Naive thymus-derived CD8-positive, alpha-beta T cell (primary cell): ENCODE data around the gene DPYD. TPM values are rescaled to one million over a fixed set of nuclear protein-coding genes. Genes with fewer than 3 reads are reported as not detected.

Source experiments
- ATAC-seq, 2 donors: fragments of 150-1000 bp; cut with Tn5 transposase in 1 of 2; sonication (Bioruptor Pico), chemical (Tn5 transposase) in 1 of 2; 1 replicate in 1 of 2; 2 replicates in 1 of 2; pipeline ENCODE4 v1.10.0; 2021; ENCODE audit warnings: mild to moderate bottlenecking in 2 of 2, moderate library complexity in 2 of 2
- POLR2A ChIA-PET: fragments of 350-600 bp; sonication (Branson Sonifier 250); formaldehyde crosslinking; loops from one replicate; lab custom pipeline; 2021; ENCODE audit warnings: antibody characterized with exemption; lab: Charles Lee
- DNase-seq, 10 donors: peaks; one replicate each; pipeline versions ENCODE4 v3.0.0 to v3.0.0-alpha.2; 2020 to 2022
- H3K27ac Mint-ChIP-seq, 10 donors: one replicate each; pipeline ENCODE4 v1.8.0; 2020 to 2022; ENCODE audit warnings: mild to moderate bottlenecking in 10 of 10, mixed read lengths in 10 of 10, moderate library complexity in 4 of 10, inconsistent platforms in 1 of 10
- H3K27me3 Mint-ChIP-seq, 5 donors: one replicate each; pipeline ENCODE4 v1.8.0; 2021 to 2022; ENCODE audit warnings: mixed read lengths in 5 of 5
- H3K36me3 Mint-ChIP-seq, 3 donors: one replicate each; pipeline ENCODE4 v1.8.0; 2020 to 2022; ENCODE audit warnings: mixed read lengths in 3 of 3, mild to moderate bottlenecking in 2 of 3, inconsistent platforms in 1 of 3
- H3K4me1 Mint-ChIP-seq, 4 donors: one replicate each; pipeline ENCODE4 v1.8.0; 2021 to 2022; ENCODE audit warnings: mixed read lengths in 4 of 4
- H3K4me3 Mint-ChIP-seq, 10 donors: one replicate each; pipeline ENCODE4 v1.8.0; 2020 to 2022; ENCODE audit warnings: mild to moderate bottlenecking in 10 of 10, mixed read lengths in 10 of 10, moderate library complexity in 6 of 10, inconsistent platforms in 1 of 10
- H3K9me3 Mint-ChIP-seq, 9 donors: one replicate each; pipeline ENCODE4 v1.8.0; 2020 to 2022; ENCODE audit warnings: mixed read lengths in 9 of 9, mild to moderate bottlenecking in 3 of 9, inconsistent platforms in 1 of 9, moderate library complexity in 1 of 9
- polyA plus RNA-seq, 3 donors: library from polyadenylated mRNA; unstranded; fragments of 300-500 nt; fragmentation: Illumina TruSeq; gene quantifications; one replicate each; pipeline ENCODE4 v1.2.3, GENCODE V29; 2021
- total RNA-seq, 8 experiments: library from RNA in 2 of 8; stranded (reverse) in 2 of 8; gene quantifications; one replicate each; pipeline ENCODE4 v1.2.3 and lab custom pipeline; 2021 to 2026

Gene DPYD
- total and polyA plus RNA-seq, 5 experiments from 2014 or later: 24.1 to 40.9 (median 39.3) TPM

DNA sequence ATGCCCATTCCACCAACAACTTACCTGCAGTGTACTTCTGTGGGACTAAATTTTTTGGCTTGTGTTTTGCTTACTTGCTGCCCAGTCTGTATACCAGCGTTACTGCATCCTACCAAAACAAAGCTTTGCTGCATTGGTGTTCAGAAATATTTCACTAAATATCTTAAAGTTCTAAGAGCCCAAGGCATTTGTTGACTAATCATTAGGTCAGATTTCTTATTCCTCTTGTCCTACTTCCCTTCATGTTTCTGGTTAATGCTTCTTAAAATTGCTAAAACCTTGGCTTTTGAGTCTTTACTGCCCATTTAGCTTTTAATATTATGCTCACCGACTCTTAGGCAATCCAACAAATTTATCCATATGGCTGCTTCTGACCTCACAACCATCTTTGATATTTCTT lies 161.8 kb downstream of the DPYD start:
- H3K36me3 Mint-ChIP-seq: peaks cover 27 to 34% (median 30%) of the 10 kb centered on the region in 3 donors
- ATAC-seq (no peak), DNase-seq (no peak)
- POLR2A ChIA-PET: no interaction called here
- no peaks in the 10 kb centered on the region for H3K27me3 Mint-ChIP-seq
- no peak overlapping the region for H3K4me3 Mint-ChIP-seq
- H3K27ac Mint-ChIP-seq: no peak overlapping the region
- H3K9me3 Mint-ChIP-seq: peaks cover 0 to 14% (median 3%) of the 10 kb centered on the region in 9 donors
- H3K4me1 Mint-ChIP-seq: peaks cover 5 to 12% (median 11%) of the 10 kb centered on the region in 4 donors

DNA sequence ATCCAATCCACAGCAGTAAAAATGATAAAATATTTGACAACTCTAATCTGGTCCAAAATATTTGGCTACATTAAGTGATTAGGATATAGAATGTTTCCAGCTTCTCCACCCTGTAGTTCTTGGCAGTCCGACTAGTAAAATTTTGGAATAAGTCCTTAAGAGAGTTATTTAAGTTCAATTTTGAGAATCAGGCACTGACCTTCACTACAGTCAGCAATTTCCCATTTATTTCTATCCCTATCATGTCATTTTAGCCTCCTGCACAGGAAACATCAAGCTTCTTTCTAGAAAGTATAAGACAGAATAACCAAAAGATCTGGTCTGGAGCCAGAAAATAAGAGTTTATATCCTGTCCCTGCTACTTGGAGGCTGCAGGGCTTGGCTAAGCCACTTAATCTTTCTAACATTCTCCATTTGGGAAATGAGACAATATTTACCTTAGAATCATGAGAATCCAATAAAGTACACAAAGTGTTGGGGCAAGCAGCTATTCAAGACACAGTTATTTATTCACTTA lies 162.2 kb downstream of the DPYD start:
- Mint-ChIP-seq H3K4me1 (peaks cover 2 to 12% (median 11%) of the 10 kb centered on the region in 4 donors), H3K36me3 (peaks cover 27 to 31% (median 30%) of the 10 kb centered on the region in 3 donors), H3K27ac (no peak overlapping the region), H3K4me3 (no peak overlapping the region), H3K27me3 (no peaks in the 10 kb centered on the region), H3K9me3 (peaks cover 0 to 14% (median 3%) of the 10 kb centered on the region in 9 donors)
- no peak for ATAC-seq
- no peak for DNase-seq
- POLR2A ChIA-PET: no interaction called here

DNA sequence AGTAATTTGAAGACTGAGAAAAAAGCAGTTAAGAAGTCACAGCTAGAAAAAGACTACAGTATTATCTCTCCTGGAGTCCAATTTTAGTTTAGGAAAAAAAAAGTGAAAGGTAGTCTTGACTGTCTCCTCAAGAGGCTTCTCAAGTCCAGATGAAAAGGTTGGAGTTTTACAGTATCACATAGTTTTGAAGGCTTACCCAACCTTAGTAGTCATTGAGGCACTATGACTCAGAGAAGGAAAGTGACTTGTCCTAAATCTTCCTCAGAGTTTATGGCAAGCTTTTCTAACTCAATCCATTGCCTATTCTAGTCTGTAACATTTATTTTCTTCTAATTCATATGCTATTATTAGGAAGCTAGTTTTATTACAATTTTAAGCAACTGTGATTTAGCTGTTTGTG lies 174.9 kb downstream of the DPYD start:
- peaks cover 5 to 17% (median 9%) of the 10 kb centered on the region in 3 donors for H3K36me3 Mint-ChIP-seq
- no peaks in the 10 kb centered on the region for H3K27me3 Mint-ChIP-seq
- peaks cover 0 to 4% (median 0%) of the 10 kb centered on the region in 9 donors for H3K9me3 Mint-ChIP-seq
- DNase-seq (no peak), ATAC-seq (no peak)
- no peak overlapping the region for H3K4me3 Mint-ChIP-seq
- POLR2A ChIA-PET: no interaction called here
- peak overlapping the region in 1 of 10 donors; percentile 1 for H3K27ac Mint-ChIP-seq
- peaks cover 3 to 13% (median 8%) of the 10 kb centered on the region in 4 donors for H3K4me1 Mint-ChIP-seq

DNA sequence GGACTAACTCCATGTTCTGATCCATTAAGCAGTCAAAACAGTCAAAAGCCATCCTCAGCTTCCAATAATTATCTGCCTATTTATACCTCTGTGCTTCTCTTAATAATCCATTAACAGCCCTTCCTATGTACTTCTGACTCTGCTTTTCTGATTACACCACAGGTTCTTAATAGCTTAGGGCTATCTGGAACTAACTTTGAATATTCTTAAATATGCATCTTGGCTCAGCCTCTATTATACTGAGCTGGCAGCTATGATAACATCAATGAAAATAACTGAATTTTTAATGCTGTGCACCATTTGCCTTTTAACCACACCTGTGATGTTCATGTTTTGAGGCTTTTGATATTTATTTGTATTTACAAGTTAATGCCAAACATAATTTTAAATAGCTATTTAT lies 175.9 kb downstream of the DPYD start:
- H3K27me3 Mint-ChIP-seq: no peaks in the 10 kb centered on the region
- H3K36me3 Mint-ChIP-seq: peaks cover 5 to 26% (median 17%) of the 10 kb centered on the region in 3 donors
- POLR2A ChIA-PET: no interaction called here
- ATAC-seq (no peak), DNase-seq (no peak)
- no peak overlapping the region for H3K4me3 Mint-ChIP-seq
- peaks cover 3 to 14% (median 11%) of the 10 kb centered on the region in 4 donors for H3K4me1 Mint-ChIP-seq
- peaks cover 0 to 4% (median 0%) of the 10 kb centered on the region in 9 donors for H3K9me3 Mint-ChIP-seq
- no peak overlapping the region for H3K27ac Mint-ChIP-seq

DNA sequence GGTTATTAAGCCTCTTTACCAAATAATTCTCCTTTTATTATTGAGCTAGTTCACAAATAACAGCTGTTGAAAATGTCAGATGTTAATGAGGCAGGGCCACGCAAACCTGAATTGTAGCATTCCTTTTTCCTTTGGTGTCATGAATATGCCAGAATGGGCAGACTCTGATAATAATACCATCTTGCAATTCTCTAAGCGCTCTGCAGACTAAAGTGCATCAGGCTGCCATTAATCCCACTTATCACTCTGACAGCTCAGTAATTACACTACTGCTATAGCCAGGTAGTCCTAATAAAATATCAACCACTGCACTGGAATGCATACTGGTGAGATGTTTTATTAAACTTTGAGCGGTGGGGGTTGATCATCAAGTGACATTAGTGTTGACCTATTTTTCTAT lies 177.7 kb downstream of the DPYD start:
- H3K27me3 Mint-ChIP-seq: no peaks in the 10 kb centered on the region
- no peak overlapping the region for H3K27ac Mint-ChIP-seq
- peaks cover 3 to 16% (median 10%) of the 10 kb centered on the region in 4 donors for H3K4me1 Mint-ChIP-seq
- ATAC-seq (no peak), DNase-seq (no peak)
- H3K4me3 Mint-ChIP-seq: no peak overlapping the region
- H3K9me3 Mint-ChIP-seq: no peaks in the 10 kb centered on the region
- POLR2A ChIA-PET: no interaction called here
- H3K36me3 Mint-ChIP-seq: peaks cover 0 to 35% (median 28%) of the 10 kb centered on the region in 3 donors

DNA sequence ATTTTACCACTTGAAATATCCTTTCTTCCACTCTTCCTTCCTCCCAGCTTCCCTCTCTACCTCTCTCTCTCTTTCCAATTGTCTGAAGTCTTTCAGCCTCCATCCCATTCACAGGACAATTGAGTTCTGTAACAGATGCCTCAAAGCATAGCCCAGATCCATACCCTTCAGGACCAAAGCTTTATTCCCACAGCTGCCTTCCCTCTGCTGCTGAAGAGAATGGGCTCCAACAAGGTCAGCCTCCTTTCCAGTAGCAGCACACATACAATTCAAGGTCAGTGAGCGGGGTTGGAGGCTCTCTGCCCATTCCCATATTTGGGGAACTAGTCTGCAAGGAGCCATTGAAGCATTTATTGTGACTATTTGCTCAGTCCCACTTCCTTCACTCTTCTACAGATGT lies 179.9 kb downstream of the DPYD start:
- peak overlapping the region in 1 of 10 donors; percentile 1 for H3K27ac Mint-ChIP-seq
- no peaks in the 10 kb centered on the region for H3K27me3 Mint-ChIP-seq
- peaks cover 3 to 14% (median 10%) of the 10 kb centered on the region in 4 donors for H3K4me1 Mint-ChIP-seq
- no peak for DNase-seq
- POLR2A ChIA-PET: no interaction called here
- H3K36me3 Mint-ChIP-seq: peaks cover 0 to 43% (median 29%) of the 10 kb centered on the region in 3 donors
- no peak overlapping the region for H3K4me3 Mint-ChIP-seq
- H3K9me3 Mint-ChIP-seq: no peaks in the 10 kb centered on the region
- ATAC-seq: no peak

DNA sequence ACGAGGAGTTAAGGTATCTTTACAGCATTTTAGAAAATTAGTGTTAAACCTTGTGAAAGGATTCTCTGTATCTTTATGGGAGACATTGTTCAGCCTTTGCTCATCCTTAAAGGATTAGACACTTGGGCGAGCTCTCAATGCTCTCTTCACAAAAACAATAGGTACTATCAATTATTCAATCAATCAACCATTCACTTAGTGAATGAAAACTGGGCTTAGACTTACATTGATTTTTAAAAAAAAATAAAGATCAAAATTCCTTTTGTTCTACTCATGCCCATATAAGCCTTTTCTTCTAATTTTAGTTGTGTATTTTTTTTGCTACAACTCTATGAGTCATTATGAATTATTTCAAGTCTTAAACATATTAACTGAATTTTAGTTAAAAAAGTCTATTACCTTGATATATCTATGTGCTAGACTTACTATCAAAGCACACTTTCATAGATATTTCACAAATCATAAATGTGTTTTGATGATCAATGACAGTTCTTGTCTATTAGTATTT lies 181.2 kb downstream of the DPYD start:
- H3K4me1 Mint-ChIP-seq: peaks cover 3 to 14% (median 9%) of the 10 kb centered on the region in 4 donors
- no peak overlapping the region for H3K4me3 Mint-ChIP-seq
- POLR2A ChIA-PET: no interaction called here
- ATAC-seq (no peak), DNase-seq (no peak)
- H3K27me3 Mint-ChIP-seq: no peaks in the 10 kb centered on the region
- no peak overlapping the region for H3K27ac Mint-ChIP-seq
- peaks cover 0 to 46% (median 31%) of the 10 kb centered on the region in 3 donors for H3K36me3 Mint-ChIP-seq
- H3K9me3 Mint-ChIP-seq: no peaks in the 10 kb centered on the region

DNA sequence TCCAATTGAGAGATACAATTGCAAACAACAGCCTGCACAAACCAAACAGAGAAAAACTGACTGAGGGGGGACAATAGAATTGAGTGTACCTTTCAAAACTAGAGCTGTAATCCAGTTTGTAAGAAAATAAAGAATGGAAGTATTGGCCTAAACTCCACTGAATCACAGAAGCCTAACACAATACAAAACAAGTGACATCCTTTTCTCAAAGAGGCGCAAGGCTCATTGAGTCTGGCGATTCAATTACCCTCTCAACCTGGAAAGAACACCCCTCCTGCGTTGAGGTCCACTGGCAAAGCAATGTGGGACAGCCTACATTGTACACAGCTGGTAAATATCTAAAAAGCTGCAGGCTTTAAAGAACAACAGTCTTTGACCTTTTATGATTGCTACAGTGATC lies 182.6 kb downstream of the DPYD start:
- ATAC-seq (no peak), DNase-seq (no peak)
- Mint-ChIP-seq H3K4me3 (no peak overlapping the region), H3K9me3 (no peaks in the 10 kb centered on the region), H3K36me3 (peaks cover 0 to 43% (median 31%) of the 10 kb centered on the region in 3 donors), H3K4me1 (peaks cover 3 to 14% (median 9%) of the 10 kb centered on the region in 4 donors), H3K27me3 (no peaks in the 10 kb centered on the region), H3K27ac (peak overlapping the region in 1 of 10 donors; percentile 22)
- POLR2A ChIA-PET: no interaction called here

DNA sequence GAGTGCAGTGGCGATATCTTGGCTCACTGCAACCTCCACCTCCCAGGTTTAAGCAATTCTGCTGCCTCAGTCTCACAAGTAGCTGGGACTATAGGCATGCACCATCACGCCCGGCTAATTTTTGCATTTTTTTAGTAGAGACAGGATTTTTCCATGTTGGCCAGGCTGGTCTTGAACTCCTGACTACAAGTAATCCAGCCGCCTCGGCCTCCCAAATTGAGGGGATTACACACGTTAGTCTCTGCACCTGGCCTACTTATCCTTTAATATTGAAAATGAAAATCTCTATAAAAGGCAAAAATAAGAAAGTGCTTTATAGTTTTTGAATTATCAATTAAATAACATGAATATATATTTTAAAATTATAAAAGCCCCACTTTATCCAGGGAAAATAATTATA lies 190.6 kb downstream of the DPYD start:
- POLR2A ChIA-PET: no interaction called here
- Mint-ChIP-seq H3K4me3 (no peak overlapping the region), H3K27me3 (no peaks in the 10 kb centered on the region), H3K27ac (peak overlapping the region in 1 of 10 donors; percentile 50), H3K4me1 (peaks cover 0 to 2% (median under 1%) of the 10 kb centered on the region in 4 donors), H3K36me3 (peaks cover 0 to 16% (median 4%) of the 10 kb centered on the region in 3 donors), H3K9me3 (peaks cover 0 to 5% (median 0%) of the 10 kb centered on the region in 9 donors)
- DNase-seq (no peak), ATAC-seq (no peak)

DNA sequence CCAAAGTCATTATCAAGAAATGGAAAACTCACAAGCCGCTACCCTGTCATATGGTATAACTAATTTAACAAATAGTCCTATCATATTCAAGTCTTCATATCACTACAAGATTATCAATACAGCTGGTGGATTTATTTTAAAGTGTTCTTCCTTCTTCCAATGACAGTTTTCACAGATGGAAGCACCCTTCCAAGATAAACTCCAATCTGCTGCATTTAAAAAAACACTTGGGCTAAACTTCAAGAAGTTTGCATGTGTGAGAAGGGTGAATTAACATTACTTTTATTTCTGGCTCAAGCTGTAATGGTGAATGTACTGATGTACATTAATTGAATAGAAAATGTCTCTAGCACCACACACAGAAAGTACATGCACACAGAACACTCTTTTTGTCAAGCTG lies 192.4 kb downstream of the DPYD start:
- Mint-ChIP-seq H3K36me3 (peaks cover 8 to 24% (median 12%) of the 10 kb centered on the region in 3 donors), H3K9me3 (peaks cover 0 to 12% (median 8%) of the 10 kb centered on the region in 9 donors), H3K27me3 (no peaks in the 10 kb centered on the region), H3K4me3 (no peak overlapping the region), H3K4me1 (peaks cover 0 to 5% (median 2%) of the 10 kb centered on the region in 4 donors), H3K27ac (no peak overlapping the region)
- DNase-seq: no peak
- ATAC-seq: no peak
- POLR2A ChIA-PET: no interaction called here

DNA sequence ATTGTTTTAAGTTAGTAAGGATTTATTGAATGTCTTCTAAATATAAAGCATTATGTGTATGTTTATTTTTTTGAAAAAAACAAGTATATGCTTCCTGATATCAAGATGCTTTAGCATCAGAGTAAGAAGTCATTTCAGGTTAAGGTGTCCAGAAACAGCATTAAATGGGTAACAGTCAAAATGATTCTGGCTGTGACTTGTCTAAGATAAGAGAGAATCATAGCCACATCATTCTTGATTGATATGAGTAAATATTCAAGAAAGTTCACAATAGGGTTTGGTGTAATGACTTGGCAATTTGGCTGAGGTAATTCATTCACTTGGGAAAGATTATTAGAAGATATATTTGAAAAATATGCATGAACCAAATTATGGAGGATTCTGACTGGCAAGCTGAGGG lies 193.8 kb downstream of the DPYD start:
- DNase-seq (no peak), ATAC-seq (no peak)
- H3K36me3 Mint-ChIP-seq: peaks cover 8 to 25% (median 15%) of the 10 kb centered on the region in 3 donors
- H3K4me3 Mint-ChIP-seq: no peak overlapping the region
- H3K27me3 Mint-ChIP-seq: no peaks in the 10 kb centered on the region
- H3K4me1 Mint-ChIP-seq: peaks cover 0 to 5% (median 2%) of the 10 kb centered on the region in 4 donors
- POLR2A ChIA-PET: no interaction called here
- H3K9me3 Mint-ChIP-seq: peaks cover 0 to 12% (median 8%) of the 10 kb centered on the region in 9 donors
- H3K27ac Mint-ChIP-seq: no peak overlapping the region

DNA sequence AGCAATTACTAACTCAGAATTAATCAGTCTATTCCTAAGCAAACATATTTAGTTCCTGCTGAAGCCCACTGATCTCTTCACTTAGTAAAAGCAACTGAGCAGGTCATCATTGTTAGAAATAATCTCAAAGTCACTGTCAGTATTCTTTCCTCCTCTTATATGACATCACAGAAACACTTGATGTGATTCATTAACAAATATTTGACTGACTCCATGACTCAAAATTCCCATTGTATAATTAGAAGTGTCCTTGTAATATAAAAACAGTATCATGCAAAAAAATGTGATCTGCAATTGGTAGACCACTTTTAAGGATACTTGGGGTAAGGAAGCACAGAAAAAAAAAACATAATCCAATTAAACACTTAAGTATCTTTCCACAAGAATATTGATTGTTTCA lies 194.4 kb downstream of the DPYD start:
- no peaks in the 10 kb centered on the region for H3K27me3 Mint-ChIP-seq
- H3K27ac Mint-ChIP-seq: no peak overlapping the region
- ATAC-seq (no peak), DNase-seq (no peak)
- H3K9me3 Mint-ChIP-seq: peaks cover 0 to 12% (median 8%) of the 10 kb centered on the region in 9 donors
- no peak overlapping the region for H3K4me3 Mint-ChIP-seq
- POLR2A ChIA-PET: no interaction called here
- H3K36me3 Mint-ChIP-seq: peaks cover 8 to 26% (median 14%) of the 10 kb centered on the region in 3 donors
- peaks cover 0 to 5% (median 2%) of the 10 kb centered on the region in 4 donors for H3K4me1 Mint-ChIP-seq

DNA sequence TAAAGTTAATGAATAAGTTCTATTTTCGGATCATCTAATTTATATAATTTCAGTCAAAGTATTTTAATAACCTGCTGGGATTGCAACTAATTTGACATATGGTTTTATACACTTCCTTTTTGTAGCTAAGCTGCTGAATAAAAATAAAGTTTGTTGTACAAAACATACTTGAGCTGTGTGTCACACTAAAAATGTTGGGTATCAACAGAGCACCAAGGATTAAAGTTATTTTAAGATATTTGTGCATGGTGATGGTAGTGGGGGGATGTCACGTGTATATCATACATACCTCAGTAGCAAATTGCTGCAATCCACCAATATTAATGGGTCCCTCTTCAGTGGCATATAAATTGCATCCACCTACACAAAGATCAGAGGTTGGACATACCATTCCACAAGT lies 199.6 kb downstream of the DPYD start:
- Mint-ChIP-seq H3K9me3 (peaks cover 0 to 17% (median 8%) of the 10 kb centered on the region in 9 donors), H3K27me3 (no peaks in the 10 kb centered on the region), H3K4me1 (peaks cover 0 to 6% (median 2%) of the 10 kb centered on the region in 4 donors), H3K27ac (no peak overlapping the region), H3K36me3 (peaks cover 15 to 56% (median 50%) of the 10 kb centered on the region in 3 donors), H3K4me3 (no peak overlapping the region)
- DNase-seq (no peak), ATAC-seq (no peak)
- POLR2A ChIA-PET: no interaction called here
